Activated T-cell treated with anti-CD3 and anti-CD28 coated beads, Interleukin-2, amount 50 U/mL, for 4 hours (primary cell): ENCODE measurements around the gene MTX1. TPM values are rescaled to one million over a fixed set of nuclear protein-coding genes. Genes with fewer than 3 reads are reported as not detected.
"Not testable (repeated sequence)": the region's sequence is repeated elsewhere in the genome, so short reads cannot be mapped to it uniquely, and the experiment has no call there.

Experiments
- ATAC-seq, 2 donors: fragments of 200-7000 bp; cut with Tn5 transposase; one replicate each; pipeline ENCODE4 v1.10.0; 2021
- DNase-seq: peaks from one replicate; pipeline ENCODE4 v3.0.0-alpha.2; 2020
- H3K27me3 Mint-ChIP-seq: one replicate; pipeline ENCODE4 v1.8.0; 2021; ENCODE audit warnings: low read depth, mixed read lengths
- H3K36me3 Mint-ChIP-seq: one replicate; pipeline ENCODE4 v1.8.0; 2022; ENCODE audit warnings: mixed read lengths; ENCODE audit not compliant: insufficient read depth
- H3K4me1 Mint-ChIP-seq: one replicate; pipeline ENCODE4 v1.8.0; 2021; ENCODE audit warnings: low read depth, mixed read lengths
- H3K4me3 Mint-ChIP-seq: one replicate; pipeline ENCODE4 v1.8.0; 2021; ENCODE audit warnings: mild to moderate bottlenecking, moderate library complexity, mixed read lengths
- H3K9me3 Mint-ChIP-seq: one replicate; pipeline ENCODE4 v1.8.0; 2021; ENCODE audit warnings: mixed read lengths
- total RNA-seq, 3 donors: library from RNA; stranded (reverse); gene quantifications; one replicate each; pipeline ENCODE4 v1.2.1, GENCODE V29; 2021

MTX1 gene
- total RNA-seq, 3 donors from 2014 or later, result 77.4 to 88.6 (median 77.7) TPM

DNA sequence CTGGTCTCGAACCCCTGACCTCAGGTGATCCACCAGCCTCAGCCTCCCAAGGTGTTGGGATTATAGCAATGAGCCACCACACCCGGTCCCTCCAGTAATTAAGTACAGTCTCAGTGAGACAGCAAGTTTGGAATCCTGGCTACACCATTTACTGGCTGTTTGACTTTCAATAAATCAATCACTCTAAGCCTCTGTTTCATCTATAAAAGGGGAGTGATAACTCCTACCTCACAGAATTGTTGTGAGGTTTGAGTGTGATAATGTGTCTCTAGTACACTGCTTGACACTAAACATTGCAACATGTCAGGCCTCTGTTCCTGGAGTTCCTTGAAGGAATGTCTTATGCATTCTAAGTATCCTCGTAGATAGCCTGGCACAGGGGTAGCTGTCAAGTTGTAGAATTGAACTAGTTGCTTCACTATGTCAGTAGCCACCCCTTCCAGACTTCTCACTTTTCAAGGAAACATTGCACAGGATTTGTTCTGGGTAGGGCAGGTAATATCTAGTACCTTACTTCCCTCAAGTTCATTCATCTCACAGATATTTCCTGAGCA, 34.4 kb downstream of the MTX1 start:
- H3K4me3 Mint-ChIP-seq, result peak overlapping the region; percentile 90
- no peaks in the 10 kb centered on the region for H3K9me3 Mint-ChIP-seq
- no peak for ATAC-seq
- peaks cover 2% of the 10 kb centered on the region for H3K27me3 Mint-ChIP-seq
- peaks cover 46% of the 10 kb centered on the region for H3K4me1 Mint-ChIP-seq
- peaks cover 3% of the 10 kb centered on the region for H3K36me3 Mint-ChIP-seq
- no peak for DNase-seq

DNA sequence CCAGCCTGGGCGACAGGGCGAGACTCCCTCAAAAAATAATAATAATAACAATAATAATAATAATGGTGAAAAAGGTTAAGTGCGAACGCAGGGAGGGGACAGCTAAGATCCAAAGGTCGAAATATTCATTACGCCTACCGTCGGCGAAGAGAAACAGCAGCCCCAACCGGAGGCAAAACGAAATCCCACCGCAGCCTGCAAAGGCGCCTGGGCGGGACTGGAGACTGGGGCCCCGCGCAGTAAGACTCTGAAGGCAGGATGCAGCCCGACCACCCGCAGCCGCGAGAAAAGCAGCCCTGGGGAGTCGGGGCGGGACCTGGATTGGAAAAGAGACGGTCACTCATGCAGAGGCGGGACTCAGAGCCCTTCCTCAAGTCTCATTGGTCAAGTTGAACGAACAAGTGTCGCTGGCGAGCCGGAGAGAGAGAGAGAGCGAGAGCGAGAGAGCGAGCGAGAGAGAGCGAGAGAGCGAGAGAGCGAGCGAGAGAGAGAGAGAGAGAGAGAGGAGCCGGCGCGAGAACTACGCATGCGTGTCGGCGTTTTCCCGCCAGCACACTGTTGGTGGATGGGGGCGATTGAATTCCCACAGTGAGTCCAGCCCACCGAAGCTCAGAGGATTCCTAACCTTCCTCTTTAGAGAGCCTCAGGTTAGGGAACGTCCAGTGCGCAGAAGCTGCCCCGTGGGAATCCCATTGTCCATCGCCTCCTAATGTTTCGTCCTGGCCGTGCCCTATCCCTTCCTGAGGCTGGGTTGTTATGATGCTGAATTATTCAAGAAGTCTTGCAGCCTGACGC, 36.1 kb downstream of the MTX1 start:
- H3K9me3 Mint-ChIP-seq, result no peaks in the 10 kb centered on the region
- H3K4me3 Mint-ChIP-seq, result peak overlapping the region; percentile 90
- peak; percentile 81 for DNase-seq
- H3K4me1 Mint-ChIP-seq, result peaks cover 42% of the 10 kb centered on the region
- peaks cover 2% of the 10 kb centered on the region for H3K27me3 Mint-ChIP-seq
- ATAC-seq, result peak; percentile 97
- peaks cover 3% of the 10 kb centered on the region for H3K36me3 Mint-ChIP-seq

DNA sequence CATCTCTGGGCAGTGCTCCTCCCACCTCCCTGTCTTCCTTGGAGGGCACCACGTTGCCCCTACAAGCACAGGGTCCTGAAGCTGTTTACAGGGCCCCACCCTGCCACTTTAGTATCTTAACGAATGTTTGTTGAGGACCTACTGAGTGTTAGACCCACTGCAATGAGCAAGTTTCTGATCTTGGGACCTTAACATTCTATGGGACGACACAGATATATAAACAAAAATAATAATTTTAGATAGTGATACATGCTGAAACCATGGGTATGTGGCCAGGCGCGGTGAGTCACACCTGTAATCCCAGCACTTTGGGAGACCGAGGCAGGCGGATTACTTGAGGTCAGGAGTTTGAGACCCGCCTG, 36.6 kb downstream of the MTX1 start:
- ATAC-seq (no peak), DNase-seq (no peak)
- peaks cover 42% of the 10 kb centered on the region for H3K4me1 Mint-ChIP-seq
- H3K27me3 Mint-ChIP-seq, result peaks cover 2% of the 10 kb centered on the region
- peaks cover 3% of the 10 kb centered on the region for H3K36me3 Mint-ChIP-seq
- no peaks in the 10 kb centered on the region for H3K9me3 Mint-ChIP-seq
- peak overlapping the region; percentile 90 for H3K4me3 Mint-ChIP-seq

- peaks cover 32% of the 10 kb centered on the region for H3K4me1 Mint-ChIP-seq
- not testable (repeated sequence) for H3K27me3 Mint-ChIP-seq, DNase-seq, H3K36me3 Mint-ChIP-seq, H3K4me3 Mint-ChIP-seq, ATAC-seq, H3K9me3 Mint-ChIP-seq
Measured at GRCh38 chr1:155246796-155247195, 38.3 kb downstream of the MTX1 start.

DNA sequence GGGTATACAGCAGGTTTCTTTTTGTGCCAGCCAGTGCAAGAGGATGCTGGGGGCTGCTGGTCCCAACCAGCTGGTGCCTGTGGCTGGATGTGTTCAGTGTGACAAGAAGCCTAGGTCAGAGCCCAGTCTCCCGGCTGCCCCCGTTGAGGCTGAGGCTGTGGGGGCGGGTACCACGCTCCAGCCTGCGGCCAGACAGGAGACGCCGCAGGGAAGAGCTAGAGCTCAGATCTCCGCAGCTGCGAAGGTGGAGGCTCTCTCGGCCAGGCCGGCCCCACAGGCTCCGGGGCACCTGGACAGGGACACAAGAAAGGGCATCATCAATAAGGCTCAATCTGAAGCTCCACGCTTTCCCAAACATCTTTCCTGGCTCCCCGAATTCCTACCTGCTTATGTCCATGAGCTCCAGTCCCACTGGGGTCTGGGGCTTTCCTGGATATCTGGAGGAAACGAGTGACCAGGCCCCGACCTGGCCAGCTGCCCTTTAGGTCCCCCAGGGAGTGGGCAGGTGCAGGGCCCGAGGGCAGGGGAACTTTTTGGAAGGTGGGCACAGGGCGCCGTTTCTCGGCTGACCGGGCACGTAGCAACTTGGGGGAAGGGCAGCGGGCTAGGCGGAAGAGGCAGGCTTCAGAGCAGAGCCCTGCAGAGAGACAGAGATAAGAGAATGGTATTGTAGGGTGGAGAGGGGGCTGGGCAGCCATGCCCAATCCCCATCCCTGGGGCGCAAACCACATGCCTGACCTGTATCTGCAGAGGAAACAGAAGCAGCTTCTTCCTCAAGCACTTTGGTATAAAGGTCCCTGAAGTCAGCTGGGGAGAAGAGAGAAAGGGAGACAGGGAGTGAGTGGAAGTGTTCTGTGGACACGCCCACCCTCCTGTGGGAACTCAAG, 39.4 kb downstream of the MTX1 start:
- DNase-seq, result no peak
- Mint-ChIP-seq H3K9me3 (no peaks in the 10 kb centered on the region), H3K4me1 (peaks cover 24% of the 10 kb centered on the region), H3K4me3 (no peak overlapping the region), H3K36me3 (peaks cover 3% of the 10 kb centered on the region), H3K27me3 (peaks cover 2% of the 10 kb centered on the region)
- no peak for ATAC-seq

DNA sequence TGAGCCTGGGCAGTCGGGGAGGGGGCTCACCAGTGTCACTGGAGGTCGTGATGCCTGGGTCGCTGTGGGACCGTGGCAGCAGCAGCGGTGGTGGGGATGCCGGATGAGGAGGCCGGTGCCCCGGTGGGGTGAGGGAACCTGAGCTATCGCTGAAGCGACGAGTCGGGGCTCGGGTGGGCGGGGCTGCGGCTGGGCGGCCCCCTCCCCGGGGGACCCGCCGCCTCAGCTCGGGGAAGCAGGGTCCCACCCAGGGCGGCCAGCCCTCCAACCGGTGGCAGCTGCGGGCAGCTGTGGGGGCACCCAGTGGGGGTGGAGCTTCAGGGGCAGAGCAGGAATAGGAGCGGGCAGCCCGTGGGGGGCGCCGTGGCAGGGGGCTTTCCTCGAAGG, 41.7 kb downstream of the MTX1 start:
- H3K36me3 Mint-ChIP-seq, result no peaks in the 10 kb centered on the region
- peak; percentile 4 to 6 for ATAC-seq
- no peak for DNase-seq
- no peaks in the 10 kb centered on the region for H3K27me3 Mint-ChIP-seq
- no peaks in the 10 kb centered on the region for H3K9me3 Mint-ChIP-seq
- peaks cover 23% of the 10 kb centered on the region for H3K4me1 Mint-ChIP-seq
- H3K4me3 Mint-ChIP-seq, result peak overlapping the region; percentile 71

- peak; percentile 95 to 96 for ATAC-seq
- Mint-ChIP-seq H3K27me3 (no peaks in the 10 kb centered on the region), H3K36me3 (no peaks in the 10 kb centered on the region), H3K9me3 (no peaks in the 10 kb centered on the region), H3K4me1 (peaks cover 27% of the 10 kb centered on the region), H3K4me3 (peak overlapping the region; percentile 71)
- DNase-seq, result peak; percentile 97
Measured at GRCh38 chr1:155250633-155251449, 42.3 kb downstream of the MTX1 start.

- no peak overlapping the region for H3K4me3 Mint-ChIP-seq
- no peaks in the 10 kb centered on the region for H3K9me3 Mint-ChIP-seq
- H3K4me1 Mint-ChIP-seq, result peaks cover 28% of the 10 kb centered on the region
- peaks cover 4% of the 10 kb centered on the region for H3K36me3 Mint-ChIP-seq
- DNase-seq (no peak), ATAC-seq (no peak)
- H3K27me3 Mint-ChIP-seq, result no peaks in the 10 kb centered on the region
Measured at GRCh38 chr1:155251566-155251965, 43.1 kb downstream of the MTX1 start.

DNA sequence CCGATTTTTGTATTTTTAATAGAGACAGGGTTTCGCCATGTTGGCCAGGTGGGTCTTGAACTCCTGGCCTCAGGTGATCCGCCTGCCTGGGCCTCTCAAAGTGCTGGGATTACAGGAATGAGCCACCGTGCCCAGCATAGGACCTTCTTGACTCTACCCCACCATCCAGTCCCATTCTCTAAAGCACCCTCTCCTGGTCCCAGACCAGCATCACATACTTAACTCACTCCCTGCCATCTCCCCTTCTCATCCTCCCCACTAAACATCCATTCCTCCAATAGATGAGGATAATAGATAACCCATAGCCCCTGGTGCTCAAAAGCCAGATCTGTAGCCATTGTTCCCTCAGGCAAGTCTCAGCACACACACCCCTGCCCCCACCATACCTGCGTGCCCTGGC, 44.7 kb downstream of the MTX1 start:
- H3K9me3 Mint-ChIP-seq, result no peaks in the 10 kb centered on the region
- no peak for DNase-seq
- no peak for ATAC-seq
- H3K36me3 Mint-ChIP-seq, result peaks cover 13% of the 10 kb centered on the region
- peak overlapping the region; percentile 84 for H3K4me3 Mint-ChIP-seq
- H3K4me1 Mint-ChIP-seq, result peaks cover 30% of the 10 kb centered on the region
- no peaks in the 10 kb centered on the region for H3K27me3 Mint-ChIP-seq

DNA sequence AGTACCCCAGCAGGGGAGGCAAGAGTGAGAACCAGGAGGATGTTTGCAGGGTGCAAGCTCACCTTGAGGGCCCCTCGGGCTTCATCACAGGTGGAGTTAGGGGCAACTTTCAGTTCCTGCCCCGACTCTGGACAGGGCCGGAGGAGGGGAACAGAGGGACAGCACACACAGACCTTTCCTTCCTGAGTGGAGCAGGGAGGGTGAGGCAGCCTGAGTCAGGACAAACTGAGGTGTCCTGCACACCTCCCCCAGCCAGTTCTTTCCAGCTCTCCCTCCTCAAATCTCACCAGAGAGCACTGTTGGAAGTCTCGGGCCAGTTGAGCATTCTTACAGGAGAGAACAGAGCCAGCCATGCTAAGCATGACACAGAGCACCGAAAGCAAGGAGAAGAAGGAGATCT, 45.3 kb downstream of the MTX1 start:
- H3K4me1 Mint-ChIP-seq, result peaks cover 30% of the 10 kb centered on the region
- H3K27me3 Mint-ChIP-seq, result no peaks in the 10 kb centered on the region
- no peak for ATAC-seq
- peak overlapping the region; percentile 84 for H3K4me3 Mint-ChIP-seq
- DNase-seq, result no peak
- H3K9me3 Mint-ChIP-seq, result no peaks in the 10 kb centered on the region
- peaks cover 17% of the 10 kb centered on the region for H3K36me3 Mint-ChIP-seq

DNA sequence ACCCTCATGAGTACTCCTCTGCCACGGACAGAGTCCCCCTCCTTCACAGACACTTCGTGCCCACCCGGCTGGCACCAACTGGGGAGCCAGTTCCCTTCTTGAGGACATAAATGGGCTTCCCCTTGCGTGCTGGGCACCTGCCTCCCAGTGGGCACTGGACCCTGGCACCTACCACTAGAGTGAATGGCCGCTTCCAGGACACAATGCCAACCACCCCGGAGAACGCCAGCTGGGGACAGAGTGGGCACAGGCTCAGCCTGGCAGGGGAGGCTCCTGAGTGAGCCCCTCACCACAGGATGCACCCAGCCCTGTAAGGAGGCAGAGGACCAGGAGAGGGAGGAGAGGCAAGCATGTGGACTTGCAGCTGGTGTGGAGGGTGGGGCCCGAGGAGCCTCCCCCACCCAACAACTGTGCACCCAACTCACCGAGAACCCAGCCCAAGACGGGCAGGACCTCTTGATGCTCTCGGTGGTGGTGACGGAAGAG, 45.8 kb downstream of the MTX1 start:
- Mint-ChIP-seq H3K36me3 (peaks cover 17% of the 10 kb centered on the region), H3K4me3 (peak overlapping the region; percentile 84), H3K9me3 (no peaks in the 10 kb centered on the region), H3K27me3 (no peaks in the 10 kb centered on the region), H3K4me1 (peaks cover 30% of the 10 kb centered on the region)
- DNase-seq, result no peak
- no peak for ATAC-seq

DNA sequence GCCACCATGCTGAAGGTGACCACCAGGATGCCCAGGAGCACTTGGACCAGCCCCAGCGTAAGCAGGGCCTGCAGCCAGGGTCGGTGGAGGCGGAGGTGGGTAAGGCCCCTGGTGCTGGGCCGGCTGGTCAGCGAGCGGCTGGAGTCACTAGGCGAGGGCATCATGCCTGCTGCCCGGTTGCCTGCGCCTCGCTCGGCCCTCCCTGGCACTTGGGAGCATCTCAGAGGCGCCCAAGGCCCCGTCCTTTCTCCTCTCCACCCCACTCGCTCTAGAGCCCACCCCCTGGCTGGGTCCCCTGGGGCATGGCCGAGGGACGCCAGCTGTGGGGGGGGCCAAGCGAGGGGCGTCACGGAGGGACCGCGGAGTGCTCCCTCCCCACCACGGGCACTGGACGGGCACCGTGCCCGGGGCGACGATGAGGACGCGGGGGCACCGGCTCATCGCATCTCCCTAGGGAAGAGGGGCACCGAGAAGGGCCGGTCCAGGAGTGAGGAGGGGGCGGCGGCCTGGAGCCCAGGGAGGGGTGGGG, 46.3 kb downstream of the MTX1 start:
- ATAC-seq (peak; percentile 1 to 3), DNase-seq (no peak)
- Mint-ChIP-seq H3K4me1 (peaks cover 30% of the 10 kb centered on the region), H3K36me3 (peaks cover 17% of the 10 kb centered on the region), H3K27me3 (no peaks in the 10 kb centered on the region), H3K9me3 (no peaks in the 10 kb centered on the region), H3K4me3 (peak overlapping the region; percentile 84)

DNA sequence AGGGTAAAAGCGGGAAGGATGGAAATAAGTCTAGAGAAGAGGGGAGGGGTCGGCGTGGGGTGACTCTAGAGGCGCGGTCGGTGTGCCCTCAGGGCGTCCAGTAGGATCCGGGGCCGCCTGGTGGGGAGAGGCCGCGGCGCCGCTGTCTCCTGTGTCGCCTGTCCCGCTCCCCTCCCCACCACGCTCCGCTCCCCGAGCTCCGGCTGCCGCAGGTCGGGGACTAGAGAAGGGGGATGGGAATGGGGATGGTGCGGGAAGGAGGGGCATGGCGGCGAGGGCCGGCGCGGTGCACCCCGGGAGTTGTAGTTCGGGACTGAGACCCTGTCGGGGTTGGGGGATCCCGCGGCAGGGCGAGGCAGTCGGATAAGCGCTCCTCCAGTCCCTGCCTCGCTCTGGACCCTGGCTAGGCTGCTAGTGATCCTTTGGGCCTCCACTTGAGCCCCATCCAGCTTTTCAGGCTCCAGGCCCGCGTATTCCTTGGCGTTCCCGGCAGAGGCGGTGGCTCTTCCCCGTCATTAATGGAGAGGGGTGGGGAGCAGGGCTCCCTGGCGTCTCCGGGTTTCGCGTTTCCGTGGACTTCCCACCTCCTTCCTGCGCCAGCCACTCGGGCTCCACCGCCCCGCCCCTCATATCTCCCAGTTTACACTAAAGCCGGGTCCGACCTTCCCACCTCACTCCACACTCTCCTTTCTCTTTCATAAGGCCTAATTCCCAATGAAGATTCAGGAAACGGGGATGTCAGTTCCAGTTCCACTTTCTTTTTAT, 46.9 kb downstream of the MTX1 start, which contains the start of gene ENTREP3:
Gene ENTREP3, minus strand, starts transcription at position 241 of the 765 bp plus-strand sequence. CDS start 606 bp downstream, outside the sequence.
- peaks cover 32% of the 10 kb centered on the region for H3K4me1 Mint-ChIP-seq
- ATAC-seq (peak; percentile 78 to 81), DNase-seq (peak; percentile 68)
- H3K9me3 Mint-ChIP-seq, result no peaks in the 10 kb centered on the region
- peak within 1 kb of the TSS; percentile 84 for H3K4me3 Mint-ChIP-seq
- peaks cover 22% of the 10 kb centered on the region for H3K36me3 Mint-ChIP-seq
- H3K27me3 Mint-ChIP-seq, result no peaks in the 10 kb centered on the region
